Measurements from ENCODE around the gene TMEM132D.

TMEM132D gene

DNA sequence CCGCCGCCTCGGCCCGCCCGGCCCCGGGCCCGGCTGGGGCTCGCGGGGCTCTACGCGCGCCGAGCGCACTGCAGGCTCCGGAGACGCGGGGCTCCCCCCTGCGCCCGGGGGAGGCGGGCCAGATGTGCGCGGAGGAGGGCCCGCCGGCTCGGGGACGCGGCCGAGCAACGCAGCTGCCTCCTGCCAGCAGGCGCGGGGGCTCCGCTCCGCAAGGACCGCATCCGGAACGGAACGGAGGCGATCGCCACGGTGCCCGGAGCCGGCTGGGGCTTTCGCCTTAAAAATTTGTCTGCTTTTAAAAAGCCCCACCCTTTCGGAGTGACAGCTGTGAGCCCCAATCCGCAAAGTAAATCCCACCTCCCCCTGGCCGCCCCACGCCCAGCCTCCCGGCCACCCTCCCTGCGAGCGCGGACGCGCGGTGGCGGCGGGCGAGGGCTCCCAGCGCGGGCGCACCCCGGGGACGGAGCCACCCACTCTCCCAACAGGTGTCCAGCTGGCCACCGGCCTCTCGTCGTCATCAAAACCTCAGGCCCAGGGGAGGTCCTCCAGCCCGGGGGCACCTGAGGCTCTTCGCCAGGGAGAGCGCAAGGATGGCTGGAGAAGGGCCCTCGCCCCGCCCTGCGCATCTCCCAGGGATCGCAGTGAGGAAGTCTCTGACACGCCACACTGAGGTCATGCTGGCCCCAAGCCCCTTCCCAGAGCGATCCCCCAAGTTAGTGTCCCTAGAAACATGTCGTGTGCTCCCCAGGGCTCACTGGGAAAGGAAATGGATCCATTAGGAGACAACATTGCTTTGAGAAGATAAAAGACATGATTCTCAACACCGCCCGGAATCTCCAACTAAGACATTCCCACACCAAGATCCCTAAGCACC, at the start of gene TMEM132D:
TMEM132D (minus strand) TSS at position 70 of the 874 bp plus-strand sequence.
- Histone ChIP-seq H3K9me3 (ENCODE audit: control insufficient read depth in 2 of 2, low read length in 2 of 2) (no peaks in the 10 kb centered on the region), H3K27ac (ENCODE audit: low read depth in 2 of 2, low read length in 2 of 2) (no peak within 1 kb of the TSS), H3K36me3 (ENCODE audit: control insufficient read depth in 2 of 2, insufficient read depth in 2 of 2, low read length in 2 of 2) (no peaks in the 10 kb centered on the region), H3K9ac (ENCODE audit: low read depth in 1 of 2, low read length in 2 of 2) (no peak within 1 kb of the TSS), H3K4me1 (ENCODE audit: control insufficient read depth in 2 of 2, insufficient read depth in 2 of 2, low read length in 2 of 2) (no peaks in the 10 kb centered on the region), H3K4me3 (ENCODE audit: low read length in 2 of 2) (no peak within 1 kb of the TSS), H3K27me3 (ENCODE audit: control insufficient read depth in 2 of 2, insufficient read depth in 2 of 2, low read length in 2 of 2) (peaks cover 0 to 2% of the 10 kb centered on the region in 2 donors)

- H3K9ac ChIP-seq (ENCODE audit: low read depth in 1 of 2, low read length in 2 of 2), result no peak overlapping the region
- no peaks in the 10 kb centered on the region for H3K27me3 ChIP-seq (ENCODE audit: control insufficient read depth in 2 of 2, insufficient read depth in 2 of 2, low read length in 2 of 2)
- H3K27ac ChIP-seq (ENCODE audit: low read depth in 2 of 2, low read length in 2 of 2), result no peak overlapping the region
- H3K4me1 ChIP-seq (ENCODE audit: control insufficient read depth in 2 of 2, insufficient read depth in 2 of 2, low read length in 2 of 2), result no peaks in the 10 kb centered on the region
- no peaks in the 10 kb centered on the region for H3K36me3 ChIP-seq (ENCODE audit: control insufficient read depth in 2 of 2, insufficient read depth in 2 of 2, low read length in 2 of 2)
- peaks cover 0 to 2% of the 10 kb centered on the region in 2 donors for H3K9me3 ChIP-seq (ENCODE audit: control insufficient read depth in 2 of 2, low read length in 2 of 2)
- no peak overlapping the region for H3K4me3 ChIP-seq (ENCODE audit: low read length in 2 of 2)
These were observed 45.8 kb upstream of the TMEM132D start for GRCh38 chr12:129949651-129950050.

GRCh38 chr12:129941618-129942017, 37.8 kb upstream of the TMEM132D start:
- no peak overlapping the region for H3K27ac ChIP-seq (ENCODE audit: low read depth in 2 of 2, low read length in 2 of 2)
- no peaks in the 10 kb centered on the region for H3K4me1 ChIP-seq (ENCODE audit: control insufficient read depth in 2 of 2, insufficient read depth in 2 of 2, low read length in 2 of 2)
- H3K9ac ChIP-seq (ENCODE audit: low read depth in 1 of 2, low read length in 2 of 2), result no peak overlapping the region
- H3K36me3 ChIP-seq (ENCODE audit: control insufficient read depth in 2 of 2, insufficient read depth in 2 of 2, low read length in 2 of 2), result no peaks in the 10 kb centered on the region
- no peak overlapping the region for H3K4me3 ChIP-seq (ENCODE audit: low read length in 2 of 2)
- no peaks in the 10 kb centered on the region for H3K9me3 ChIP-seq (ENCODE audit: control insufficient read depth in 2 of 2, low read length in 2 of 2)
- no peaks in the 10 kb centered on the region for H3K27me3 ChIP-seq (ENCODE audit: control insufficient read depth in 2 of 2, insufficient read depth in 2 of 2, low read length in 2 of 2)

GRCh38 chr12:129938089-129938488, 34.3 kb upstream of the TMEM132D start:
- Histone ChIP-seq H3K9me3 (ENCODE audit: control insufficient read depth in 2 of 2, low read length in 2 of 2) (peaks cover 0 to 2% of the 10 kb centered on the region in 2 donors), H3K9ac (ENCODE audit: low read depth in 1 of 2, low read length in 2 of 2) (no peak overlapping the region), H3K27ac (ENCODE audit: low read depth in 2 of 2, low read length in 2 of 2) (no peak overlapping the region), H3K27me3 (ENCODE audit: control insufficient read depth in 2 of 2, insufficient read depth in 2 of 2, low read length in 2 of 2) (no peaks in the 10 kb centered on the region), H3K4me1 (ENCODE audit: control insufficient read depth in 2 of 2, insufficient read depth in 2 of 2, low read length in 2 of 2) (no peaks in the 10 kb centered on the region), H3K4me3 (ENCODE audit: low read length in 2 of 2) (no peak overlapping the region), H3K36me3 (ENCODE audit: control insufficient read depth in 2 of 2, insufficient read depth in 2 of 2, low read length in 2 of 2) (no peaks in the 10 kb centered on the region)

DNA sequence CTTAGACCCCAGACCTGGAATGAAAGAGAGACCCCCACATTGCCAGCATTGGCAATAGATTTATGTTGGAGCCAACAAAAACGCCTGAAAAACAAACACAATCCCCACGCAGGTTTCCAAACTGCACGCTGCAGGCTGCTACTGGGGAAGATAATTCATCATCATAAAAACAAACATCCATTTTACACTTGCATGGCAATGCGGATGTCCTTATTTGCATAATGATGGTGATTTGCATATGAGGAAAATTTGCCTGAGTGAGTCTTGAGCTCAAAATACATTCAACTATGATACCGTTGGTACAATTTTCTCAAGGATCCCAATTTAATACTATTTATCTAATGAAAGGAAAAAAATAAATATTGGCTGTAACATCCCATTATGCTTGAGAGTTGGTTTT, 33.6 kb upstream of the TMEM132D start:
- Histone ChIP-seq H3K4me1 (ENCODE audit: control insufficient read depth in 2 of 2, insufficient read depth in 2 of 2, low read length in 2 of 2) (no peaks in the 10 kb centered on the region), H3K9ac (ENCODE audit: low read depth in 1 of 2, low read length in 2 of 2) (no peak overlapping the region)

DNA sequence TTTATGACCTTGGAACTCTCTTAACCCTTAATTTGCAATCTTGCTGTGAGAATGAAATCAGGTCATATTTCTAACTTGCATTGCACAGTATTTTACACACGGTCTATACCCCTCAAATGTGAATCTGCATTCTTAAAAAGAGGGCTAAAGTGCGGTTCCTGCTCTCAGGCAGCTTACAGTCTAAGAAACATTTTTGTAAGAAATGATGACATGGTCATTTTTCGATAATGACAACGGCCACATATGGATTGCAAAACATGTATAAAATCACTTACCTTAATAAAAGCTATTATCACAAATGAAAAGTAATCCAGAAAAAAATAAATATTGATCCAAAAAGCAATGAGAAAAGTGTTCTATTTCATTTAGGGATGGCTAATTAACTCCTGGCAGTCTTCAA, 24.8 kb upstream of the TMEM132D start:
- H3K4me3 ChIP-seq (ENCODE audit: low read length in 2 of 2), result no peak overlapping the region
- H3K36me3 ChIP-seq (ENCODE audit: control insufficient read depth in 2 of 2, insufficient read depth in 2 of 2, low read length in 2 of 2), result no peaks in the 10 kb centered on the region
- H3K9me3 ChIP-seq (ENCODE audit: control insufficient read depth in 2 of 2, low read length in 2 of 2), result peaks cover 0 to under 1% of the 10 kb centered on the region in 2 donors
- no peaks in the 10 kb centered on the region for H3K4me1 ChIP-seq (ENCODE audit: control insufficient read depth in 2 of 2, insufficient read depth in 2 of 2, low read length in 2 of 2)
- no peak overlapping the region for H3K9ac ChIP-seq (ENCODE audit: low read depth in 1 of 2, low read length in 2 of 2)
- H3K27me3 ChIP-seq (ENCODE audit: control insufficient read depth in 2 of 2, insufficient read depth in 2 of 2, low read length in 2 of 2), result no peaks in the 10 kb centered on the region
- no peak overlapping the region for H3K27ac ChIP-seq (ENCODE audit: low read depth in 2 of 2, low read length in 2 of 2)

More for the DNA sequence above, 33.6 kb upstream of the TMEM132D start:
- Histone ChIP-seq H3K27me3 (ENCODE audit: control insufficient read depth in 2 of 2, insufficient read depth in 2 of 2, low read length in 2 of 2) (no peaks in the 10 kb centered on the region), H3K9me3 (ENCODE audit: control insufficient read depth in 2 of 2, low read length in 2 of 2) (peaks cover 0 to 2% of the 10 kb centered on the region in 2 donors), H3K36me3 (ENCODE audit: control insufficient read depth in 2 of 2, insufficient read depth in 2 of 2, low read length in 2 of 2) (no peaks in the 10 kb centered on the region), H3K27ac (ENCODE audit: low read depth in 2 of 2, low read length in 2 of 2) (no peak overlapping the region), H3K4me3 (ENCODE audit: low read length in 2 of 2) (no peak overlapping the region)

DNA sequence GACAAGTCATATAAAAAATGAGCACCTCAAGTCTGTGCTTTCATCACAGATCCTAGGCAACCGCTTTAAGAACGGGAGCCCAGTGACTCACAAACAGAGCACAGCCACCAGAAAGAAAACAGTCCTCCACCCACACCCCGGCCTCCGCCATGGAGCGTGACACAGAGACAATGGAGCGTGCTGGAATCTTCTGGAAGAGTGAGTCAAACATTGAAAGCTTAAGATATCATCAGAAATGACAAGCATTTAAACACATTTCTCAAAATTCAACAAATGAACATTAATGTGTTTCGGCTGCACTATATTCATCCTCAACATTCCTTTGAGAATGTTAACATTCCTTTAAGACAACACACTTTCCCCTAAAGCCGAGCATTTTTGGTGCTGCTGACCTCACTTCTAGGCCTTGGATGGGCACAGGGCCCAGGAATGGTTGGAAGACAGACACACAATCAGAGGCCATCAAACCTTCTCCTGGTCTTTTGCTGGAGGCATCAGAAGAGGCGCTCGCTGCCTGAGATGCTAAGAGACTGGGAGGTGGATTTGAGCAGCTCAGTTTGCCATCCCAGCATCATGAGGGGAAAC, 23.6 kb upstream of the TMEM132D start:
- Histone ChIP-seq H3K27ac (ENCODE audit: low read depth in 2 of 2, low read length in 2 of 2) (no peak overlapping the region), H3K4me3 (ENCODE audit: low read length in 2 of 2) (no peak overlapping the region), H3K9me3 (ENCODE audit: control insufficient read depth in 2 of 2, low read length in 2 of 2) (no peaks in the 10 kb centered on the region), H3K4me1 (ENCODE audit: control insufficient read depth in 2 of 2, insufficient read depth in 2 of 2, low read length in 2 of 2) (no peaks in the 10 kb centered on the region), H3K9ac (ENCODE audit: low read depth in 1 of 2, low read length in 2 of 2) (no peak overlapping the region), H3K27me3 (ENCODE audit: control insufficient read depth in 2 of 2, insufficient read depth in 2 of 2, low read length in 2 of 2) (no peaks in the 10 kb centered on the region), H3K36me3 (ENCODE audit: control insufficient read depth in 2 of 2, insufficient read depth in 2 of 2, low read length in 2 of 2) (no peaks in the 10 kb centered on the region)

DNA sequence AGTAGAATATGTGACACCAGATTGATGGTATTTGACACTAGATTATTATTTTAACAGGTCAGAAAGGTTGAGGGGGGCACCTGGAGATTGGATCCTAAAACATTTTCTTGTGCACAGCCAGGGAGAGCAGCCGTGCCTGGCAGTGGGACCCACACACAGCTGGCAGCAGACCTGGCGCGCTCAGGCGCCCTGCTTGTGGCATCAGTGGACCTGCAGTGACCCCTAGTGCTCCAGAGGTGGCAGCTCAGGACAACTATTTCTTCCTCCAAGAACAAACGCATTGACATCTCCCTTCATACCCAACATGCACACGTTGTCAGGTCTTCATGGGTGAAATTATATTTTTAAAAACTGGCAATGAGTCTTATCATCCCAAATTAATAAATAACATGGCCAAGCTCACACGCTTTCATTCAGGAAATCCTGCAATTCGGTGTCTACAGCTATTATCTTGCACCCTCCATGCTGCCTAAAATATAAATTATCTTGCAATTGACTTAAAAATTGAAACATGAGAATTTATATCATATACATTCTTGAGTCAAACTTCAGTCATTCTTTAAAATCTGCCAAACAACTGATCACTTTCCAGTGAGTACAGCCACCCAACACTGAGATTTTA, 7.7 kb upstream of the TMEM132D start:
- Histone ChIP-seq H3K4me1 (ENCODE audit: control insufficient read depth in 2 of 2, insufficient read depth in 2 of 2, low read length in 2 of 2) (no peaks in the 10 kb centered on the region), H3K4me3 (ENCODE audit: low read length in 2 of 2) (no peak overlapping the region), H3K36me3 (ENCODE audit: control insufficient read depth in 2 of 2, insufficient read depth in 2 of 2, low read length in 2 of 2) (no peaks in the 10 kb centered on the region), H3K27ac (ENCODE audit: low read depth in 2 of 2, low read length in 2 of 2) (no peak overlapping the region), H3K27me3 (ENCODE audit: control insufficient read depth in 2 of 2, insufficient read depth in 2 of 2, low read length in 2 of 2) (no peaks in the 10 kb centered on the region), H3K9me3 (ENCODE audit: control insufficient read depth in 2 of 2, low read length in 2 of 2) (no peaks in the 10 kb centered on the region), H3K9ac (ENCODE audit: low read depth in 1 of 2, low read length in 2 of 2) (no peak overlapping the region)

- Histone ChIP-seq H3K4me3 (ENCODE audit: low read length in 2 of 2) (no peak overlapping the region), H3K27me3 (ENCODE audit: control insufficient read depth in 2 of 2, insufficient read depth in 2 of 2, low read length in 2 of 2) (peaks cover 0 to 2% of the 10 kb centered on the region in 2 donors), H3K4me1 (ENCODE audit: control insufficient read depth in 2 of 2, insufficient read depth in 2 of 2, low read length in 2 of 2) (no peaks in the 10 kb centered on the region), H3K36me3 (ENCODE audit: control insufficient read depth in 2 of 2, insufficient read depth in 2 of 2, low read length in 2 of 2) (no peaks in the 10 kb centered on the region), H3K27ac (ENCODE audit: low read depth in 2 of 2, low read length in 2 of 2) (no peak overlapping the region), H3K9me3 (ENCODE audit: control insufficient read depth in 2 of 2, low read length in 2 of 2) (no peaks in the 10 kb centered on the region), H3K9ac (ENCODE audit: low read depth in 1 of 2, low read length in 2 of 2) (no peak overlapping the region)
These were observed 5.5 kb upstream of the TMEM132D start for GRCh38 chr12:129909051-129910020.
